Stimulated activated CD4-positive, alpha-beta T cell treated with anti-CD3 and anti-CD28 coated beads, Interleukin-15, amount 100 ng/mL, for 48 hours (primary cell): ENCODE results near the gene OR5D18.
"Not testable (repeated sequence)": the region's sequence is repeated elsewhere in the genome, so short reads cannot be mapped to it uniquely, and the experiment has no call there.

Source experiments
- DNase-seq, 2 donors: peaks; one replicate each; pipeline ENCODE4 v3.0.0-alpha.2; 2020; ENCODE audit warnings: low read depth in 2 of 2

The OR5D18 gene

DNA sequence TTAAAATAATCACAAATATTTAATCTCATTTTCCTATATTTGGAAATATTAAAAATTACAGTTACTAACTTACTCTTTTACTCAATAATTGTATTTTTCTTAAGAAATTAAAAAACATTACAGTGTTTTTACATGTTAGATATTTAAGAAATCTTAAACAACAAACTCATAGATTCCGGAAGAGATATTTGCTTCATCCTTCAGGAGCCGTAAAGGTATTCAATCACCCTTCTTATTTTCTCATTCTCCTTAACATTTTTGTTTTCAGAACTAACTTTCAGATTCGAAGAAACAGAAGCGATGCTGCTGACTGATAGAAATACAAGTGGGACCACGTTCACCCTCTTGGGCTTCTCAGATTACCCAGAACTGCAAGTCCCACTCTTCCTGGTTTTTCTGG, at the start of gene OR5D18:
Gene OR5D18, plus strand, starts transcription at position 301 of the 400 bp plus-strand sequence. Its CDS starts 0 bp downstream, at position 301.
- no peak for DNase-seq

DNA sequence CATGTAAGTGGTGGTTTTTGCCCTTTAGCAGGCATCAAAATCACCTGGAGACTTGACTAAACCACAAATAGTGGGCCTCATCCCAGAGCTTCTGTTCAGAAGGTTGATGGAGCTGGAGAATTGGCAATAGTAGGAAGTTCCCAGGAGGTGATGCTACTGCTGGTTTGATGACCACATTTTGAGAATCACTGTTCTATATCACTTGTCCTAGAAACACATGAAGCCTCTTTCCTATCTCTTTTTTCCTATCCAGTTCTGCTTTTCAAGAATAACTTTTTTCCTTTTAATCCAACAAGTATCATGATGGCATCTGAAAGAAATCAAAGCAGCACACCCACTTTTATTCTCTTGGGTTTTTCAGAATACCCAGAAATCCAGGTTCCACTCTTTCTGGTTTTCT, 46.3 kb upstream of the OR5D18 start, which contains the start of gene OR5D13:
Gene OR5D13, plus strand, starts transcription at position 301 of the 400 bp plus-strand sequence. Its CDS starts 0 bp downstream, at position 301.
- DNase-seq = no peak

DNA sequence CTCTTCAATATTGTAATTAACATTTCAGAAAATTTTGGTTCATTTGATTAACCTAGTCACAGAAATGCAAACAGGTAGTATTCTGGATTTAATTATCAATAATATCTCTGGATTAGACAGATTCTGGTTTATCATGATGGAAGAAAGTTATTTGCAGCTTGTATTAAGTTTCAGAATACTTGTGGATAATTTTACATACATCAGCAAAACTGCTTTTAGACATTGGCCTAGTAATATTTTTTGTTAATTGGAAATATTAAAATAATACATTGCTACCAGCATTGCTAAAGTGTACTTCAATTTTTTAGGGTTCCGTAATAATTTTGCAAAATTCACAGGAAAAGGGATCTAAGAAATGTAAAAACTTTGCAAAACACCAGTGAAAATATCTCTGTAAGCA, 27.8 kb upstream of the OR5D18 start:
- DNase-seq = no peak

DNA sequence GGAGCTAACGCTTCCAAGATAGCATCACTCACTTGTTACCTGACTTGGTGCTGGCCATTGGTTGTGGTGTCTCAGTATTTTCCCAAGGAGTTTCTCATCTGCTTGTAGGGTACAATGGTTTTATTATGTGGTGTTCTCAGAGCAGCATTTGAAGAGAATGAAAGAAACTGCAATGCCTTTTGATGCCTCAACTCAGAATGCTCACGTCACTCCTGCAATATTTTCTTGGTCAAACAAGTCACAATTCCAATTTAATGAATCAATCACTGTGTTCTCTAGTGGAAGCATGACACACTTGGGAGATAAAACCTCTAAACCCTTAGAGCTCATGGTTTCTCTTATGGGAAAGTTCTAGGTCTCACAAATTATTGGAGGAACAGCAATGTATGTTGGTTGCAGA, 26.1 kb upstream of the OR5D18 start:
- DNase-seq = no peak

DNA sequence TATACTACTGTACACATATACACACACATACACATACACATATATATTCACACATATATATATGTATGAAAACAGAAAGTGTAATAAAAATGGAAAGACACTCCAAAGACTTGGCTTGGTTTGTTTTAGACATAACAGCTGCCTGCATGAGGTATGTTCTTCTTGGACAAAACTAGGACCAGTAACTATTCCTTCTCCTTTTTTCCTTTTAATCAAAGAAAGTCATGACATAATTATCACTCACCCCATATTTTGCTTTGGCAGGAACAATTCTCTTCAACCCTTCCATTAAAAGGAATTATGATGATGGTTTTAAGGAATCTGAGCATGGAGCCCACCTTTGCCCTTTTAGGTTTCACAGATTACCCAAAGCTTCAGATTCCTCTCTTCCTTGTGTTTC, 24.2 kb upstream of the OR5D18 start, which contains the start of gene OR5D14:
Gene OR5D14, plus strand, starts transcription at position 301 of the 400 bp plus-strand sequence. Its CDS starts 0 bp downstream, at position 301.
- no peak for DNase-seq

DNA sequence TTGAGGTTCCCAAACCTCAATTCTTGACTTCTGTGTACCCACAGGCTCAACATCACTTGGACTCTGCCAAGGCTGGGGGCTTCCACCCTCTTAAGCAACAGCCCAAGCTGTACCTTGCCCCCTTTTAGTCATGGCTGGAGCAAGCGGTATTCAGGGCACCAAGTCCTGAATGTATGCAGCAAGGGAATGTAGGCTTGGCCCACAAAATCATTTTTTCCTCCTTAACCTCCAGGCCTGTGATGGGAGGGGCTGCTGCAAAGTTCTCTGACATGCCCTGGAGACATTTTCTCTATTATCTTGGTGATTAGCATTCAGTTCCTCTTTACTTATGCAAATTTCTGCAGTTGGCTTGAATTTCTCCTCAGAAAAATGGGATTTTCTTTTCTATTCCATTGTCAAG, 13.2 kb upstream of the OR5D18 start:
- DNase-seq = no peak

DNA sequence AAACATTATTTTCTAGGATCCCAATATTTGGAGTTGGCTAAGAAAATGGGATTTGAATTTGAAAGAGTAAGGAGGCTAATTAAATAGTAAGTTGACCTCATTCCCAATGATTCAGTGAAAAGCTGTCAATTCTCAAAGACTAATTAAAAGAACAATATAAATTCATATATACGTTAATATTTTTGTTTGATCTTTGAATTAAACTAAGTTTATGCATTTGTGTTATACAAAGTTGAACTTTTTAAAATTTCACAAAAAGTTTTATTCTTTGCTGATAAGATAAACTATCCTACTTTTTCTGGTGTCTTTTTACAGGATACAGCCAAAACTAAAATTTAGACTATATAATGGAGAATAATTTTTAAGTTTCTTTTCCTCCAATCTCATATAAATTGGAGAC, 8.4 kb upstream of the OR5D18 start, which contains the start of gene OR5L1:
Gene OR5L1, plus strand, starts transcription at position 301 of the 400 bp plus-strand sequence. CDS start 100 bp downstream, outside the sequence.
- DNase-seq = no peak

DNA sequence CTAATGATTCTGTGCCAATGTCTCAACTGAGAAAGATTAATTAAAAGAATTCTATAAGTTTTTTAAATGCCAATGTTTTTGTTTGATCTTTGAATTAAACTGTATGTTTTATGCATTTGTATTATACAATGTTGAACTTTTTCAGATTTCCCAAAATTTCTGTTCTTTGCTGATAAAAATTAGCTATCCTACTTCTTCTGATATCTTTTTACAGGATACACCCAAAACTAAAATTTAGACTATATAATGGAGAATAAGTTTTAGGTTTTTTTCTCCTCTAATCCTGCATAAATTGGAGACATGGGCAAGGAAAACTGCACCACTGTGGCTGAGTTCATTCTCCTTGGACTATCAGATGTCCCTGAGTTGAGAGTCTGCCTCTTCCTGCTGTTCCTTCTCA, 7.5 kb downstream of the OR5D18 start, which contains the start of gene OR5L2:
Gene OR5L2, plus strand, starts transcription at position 301 of the 400 bp plus-strand sequence. Its CDS starts 0 bp downstream, at position 301.
- no peak for DNase-seq

DNA sequence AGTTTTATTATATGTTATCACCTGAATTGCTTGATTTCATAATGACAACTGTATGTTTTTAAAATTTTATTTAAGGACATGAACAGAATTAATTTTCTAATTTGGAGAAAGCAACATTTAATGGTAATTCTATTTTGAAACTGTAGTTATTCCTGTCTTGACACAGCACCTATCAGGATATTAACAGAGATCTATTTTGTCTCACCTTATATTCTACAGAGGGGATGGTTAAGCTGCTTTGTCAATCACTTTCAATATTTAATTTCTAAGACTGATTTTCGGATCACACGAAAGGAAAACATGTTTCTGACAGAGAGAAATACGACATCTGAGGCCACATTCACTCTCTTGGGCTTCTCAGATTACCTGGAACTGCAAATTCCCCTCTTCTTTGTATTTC, 19.0 kb downstream of the OR5D18 start, which contains the start of gene OR5D16:
Gene OR5D16, plus strand, starts transcription at position 301 of the 400 bp plus-strand sequence. Its CDS starts 0 bp downstream, at position 301.
- DNase-seq = no peak

DNA sequence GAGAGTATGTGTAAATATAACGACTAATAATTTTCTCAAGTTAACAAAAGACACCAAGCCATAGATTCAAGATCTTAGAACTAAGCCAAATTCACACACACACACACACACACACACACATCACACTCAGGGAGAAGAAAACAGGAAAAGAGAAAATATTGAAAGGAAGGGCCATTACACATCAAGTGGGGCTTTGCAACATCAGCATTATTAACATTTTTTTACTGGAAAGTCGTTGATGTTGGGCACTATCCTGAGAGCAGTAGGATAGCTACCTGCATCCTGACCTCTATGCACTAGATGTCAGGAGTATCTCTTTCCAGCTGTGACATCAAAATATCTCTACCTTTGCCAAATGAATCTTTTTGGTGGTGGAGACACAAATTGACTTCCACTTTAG, 28.0 kb downstream of the OR5D18 start:
- no peak for DNase-seq

DNA sequence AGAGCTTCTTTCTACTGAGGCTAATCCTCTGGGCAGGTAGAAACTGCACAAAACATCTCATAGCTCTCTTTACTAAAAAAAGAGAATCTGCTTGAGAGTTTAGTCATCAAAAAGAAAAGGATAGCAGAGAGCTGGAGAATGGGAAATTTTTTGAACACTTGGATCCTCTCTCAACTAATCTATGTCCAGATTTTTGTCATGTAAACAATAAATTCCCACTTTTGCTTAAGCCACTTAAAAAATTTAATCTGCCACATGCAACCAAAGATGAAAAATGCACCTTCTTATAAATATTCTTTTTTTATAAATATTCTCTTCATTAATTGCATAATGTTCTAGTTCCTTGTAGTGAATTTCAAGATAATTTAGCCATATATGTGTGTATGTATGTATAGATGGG, 29.6 kb downstream of the OR5D18 start:
- no peak for DNase-seq

DNA sequence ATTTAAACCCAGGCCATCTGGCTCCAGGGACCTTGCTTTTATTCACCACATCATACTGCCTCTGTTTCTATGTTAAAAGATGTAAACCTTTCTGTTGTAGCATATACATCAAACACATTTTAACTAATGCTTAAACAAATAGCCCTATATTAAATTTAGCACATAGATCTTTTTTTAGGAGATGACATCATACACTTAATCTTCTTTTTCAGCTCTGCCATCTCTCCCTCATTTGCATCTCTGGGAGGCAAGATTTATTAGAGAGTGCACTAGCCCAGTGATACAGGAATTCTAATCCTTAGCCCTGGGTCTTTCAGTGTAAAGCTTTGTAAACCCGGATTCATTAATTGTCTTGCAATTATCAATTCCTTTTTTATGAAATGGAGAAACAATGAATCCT, 32.7 kb downstream of the OR5D18 start:
- DNase-seq = no peak

DNA sequence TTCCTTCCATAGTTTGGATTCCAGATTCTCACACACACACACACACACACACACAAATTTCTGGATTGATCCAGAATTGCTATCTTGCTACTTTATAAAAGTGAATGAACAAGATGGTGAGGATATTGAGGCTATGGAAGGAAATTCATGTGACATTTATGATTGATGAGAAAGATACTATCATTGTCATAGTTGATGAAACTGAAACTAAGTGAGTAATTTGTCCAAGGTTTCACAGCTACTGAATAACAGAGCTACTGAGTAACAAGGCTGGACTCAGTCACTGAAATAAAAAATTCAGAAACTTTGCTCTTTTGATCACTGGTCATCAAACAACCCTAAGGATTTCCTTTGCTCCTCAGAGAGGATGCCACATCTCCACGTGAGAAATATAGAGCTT, 35.3 kb downstream of the OR5D18 start:
- DNase-seq = no peak

DNA sequence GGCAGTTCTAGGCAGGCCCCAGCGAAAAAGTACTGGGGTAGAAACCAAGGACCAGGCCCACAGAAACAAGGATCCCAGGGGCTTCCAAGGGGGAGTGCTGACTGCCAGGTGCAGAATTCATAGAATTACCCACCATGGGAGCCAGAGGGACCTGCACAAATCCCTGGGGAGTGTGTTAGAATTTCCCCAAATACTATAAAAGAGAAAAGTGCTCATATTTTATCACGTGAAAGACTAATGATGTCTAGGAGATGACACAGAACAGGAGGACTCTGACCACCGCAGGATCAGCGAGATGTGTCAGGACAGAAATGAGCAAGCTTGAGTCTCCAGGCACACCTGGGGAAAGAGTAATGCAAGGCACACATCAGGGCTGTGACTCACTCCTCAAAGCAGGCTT, 47.9 kb downstream of the OR5D18 start:
- DNase-seq = not testable (repeated sequence)
